Measurements from ENCODE around the gene EML1.

Gene EML1

DNA sequence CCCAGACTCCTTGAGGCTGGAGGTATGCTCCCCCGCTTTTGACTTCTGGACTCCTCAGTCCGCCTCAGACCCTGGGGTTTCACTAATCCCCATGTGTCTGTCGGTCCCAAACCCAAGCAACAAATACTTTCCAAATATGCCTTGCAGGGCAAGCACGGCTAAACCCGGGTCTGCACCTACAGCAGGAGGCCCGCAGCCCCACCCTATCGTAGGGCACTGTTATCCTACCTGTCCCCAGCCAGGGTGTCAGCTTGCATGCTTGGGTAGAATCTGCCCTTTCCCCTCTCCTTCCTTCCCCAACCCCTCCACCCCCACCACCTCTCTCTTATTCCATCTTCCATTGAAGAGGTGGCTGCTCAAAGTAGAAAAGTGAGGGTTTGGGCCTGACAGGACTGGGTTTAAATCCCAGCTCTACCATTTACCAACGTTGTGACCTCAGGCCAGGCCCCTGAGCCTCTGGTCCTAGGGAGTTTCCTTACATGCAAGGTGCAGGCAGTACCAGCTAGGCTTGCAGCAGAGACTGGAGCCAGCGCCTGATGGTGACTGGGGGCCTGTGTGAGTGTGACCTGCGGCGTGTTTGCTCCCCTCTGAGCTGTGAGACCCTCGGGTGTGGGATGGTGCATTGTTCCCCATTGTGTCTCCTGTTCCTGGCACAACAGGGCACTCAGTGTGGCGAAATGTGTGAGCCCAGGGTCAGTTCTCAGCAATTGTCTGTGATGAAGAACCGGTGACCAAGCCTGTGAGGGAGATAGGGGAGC, 11.2 kb upstream of the EML1 start:
- DNase-seq: no peak

- DNase-seq: no peak
Measured at GRCh38 chr14:99784508-99784907, 8.7 kb upstream of the EML1 start.

DNA sequence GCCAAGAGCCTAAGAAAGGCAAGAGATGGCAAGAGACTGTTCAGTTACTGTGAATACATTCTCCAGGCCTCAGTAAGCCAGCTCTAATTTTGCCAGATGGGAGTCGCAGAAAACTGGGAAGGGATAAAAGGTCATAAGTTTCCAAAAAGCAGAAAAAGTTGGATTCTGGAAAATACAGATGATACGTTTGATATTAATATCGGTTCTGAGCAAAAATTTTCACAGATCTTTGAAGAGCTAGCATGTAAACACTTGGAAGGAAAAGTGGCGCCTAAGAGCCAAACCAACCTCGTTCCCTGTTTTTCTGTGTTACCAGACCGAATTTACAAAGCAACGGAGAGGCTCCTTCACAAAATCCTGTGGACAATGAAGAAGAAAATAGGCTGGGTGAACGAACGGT, 7.8 kb upstream of the EML1 start:
- DNase-seq: no peak

DNA sequence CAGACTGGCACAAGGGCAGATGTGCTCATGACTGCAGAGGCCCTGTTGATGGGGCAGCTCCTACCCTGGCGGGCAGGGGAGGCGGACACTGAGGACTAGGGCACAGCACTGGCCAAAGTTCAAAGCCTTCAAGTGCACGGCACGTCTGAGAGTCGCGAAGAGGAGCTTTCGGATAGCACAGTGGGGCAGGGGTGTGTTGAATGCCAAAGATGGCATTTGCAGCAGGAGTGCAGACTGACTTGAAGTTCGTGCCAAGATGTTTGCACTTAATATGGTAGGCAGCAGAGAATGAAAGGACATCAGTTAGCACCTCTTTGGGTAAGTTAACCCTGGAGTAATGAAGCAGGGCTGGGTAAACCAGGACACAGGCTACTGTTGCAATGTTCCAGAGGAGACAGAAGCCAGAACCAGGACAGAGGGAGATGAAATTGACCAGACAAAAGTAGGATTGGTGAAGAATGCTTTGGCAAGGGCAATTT, 6.7 kb upstream of the EML1 start:
- DNase-seq: no peak

GRCh38 chr14:99788713-99789112, 4.5 kb upstream of the EML1 start:
- DNase-seq: no peak

GRCh38 chr14:99789581-99789980, 3.6 kb upstream of the EML1 start:
- DNase-seq: no peak

DNA sequence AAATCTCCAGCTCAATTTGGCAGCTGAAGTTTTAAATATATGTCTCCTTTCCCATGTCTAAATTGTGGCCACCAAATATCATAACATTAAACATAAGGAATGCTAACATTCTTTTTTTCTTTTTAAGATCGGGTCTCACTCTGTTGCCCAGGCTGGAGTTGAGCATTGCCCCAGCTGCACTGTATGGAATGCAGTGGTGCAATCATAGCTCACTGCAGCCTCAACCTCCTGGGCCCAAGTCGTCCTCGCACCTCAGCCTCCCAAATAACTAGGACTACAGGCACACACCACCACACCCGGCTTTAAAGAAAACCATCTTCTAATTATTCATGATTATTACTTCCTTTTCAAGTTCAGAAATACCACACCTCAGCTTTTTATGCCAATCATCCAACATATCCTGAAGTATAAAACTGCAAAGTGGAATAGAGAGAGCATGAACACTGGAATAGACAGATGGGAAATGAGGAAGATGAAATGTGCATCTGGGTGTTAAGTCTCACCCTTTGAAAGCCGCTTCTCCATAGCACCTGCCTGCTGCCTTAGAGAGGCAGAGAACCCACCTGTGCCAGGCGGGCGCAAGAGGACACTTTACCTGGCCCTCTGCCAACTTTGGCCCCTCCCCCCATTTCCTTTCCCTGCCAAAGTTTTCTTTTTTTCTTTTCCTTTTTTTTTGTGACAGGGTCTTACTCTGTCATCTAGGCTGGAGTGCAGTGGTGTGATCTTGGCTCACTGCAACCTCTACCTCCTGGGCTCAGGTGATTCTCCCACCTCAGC, 2.8 kb upstream of the EML1 start:
- DNase-seq: no peak

DNA sequence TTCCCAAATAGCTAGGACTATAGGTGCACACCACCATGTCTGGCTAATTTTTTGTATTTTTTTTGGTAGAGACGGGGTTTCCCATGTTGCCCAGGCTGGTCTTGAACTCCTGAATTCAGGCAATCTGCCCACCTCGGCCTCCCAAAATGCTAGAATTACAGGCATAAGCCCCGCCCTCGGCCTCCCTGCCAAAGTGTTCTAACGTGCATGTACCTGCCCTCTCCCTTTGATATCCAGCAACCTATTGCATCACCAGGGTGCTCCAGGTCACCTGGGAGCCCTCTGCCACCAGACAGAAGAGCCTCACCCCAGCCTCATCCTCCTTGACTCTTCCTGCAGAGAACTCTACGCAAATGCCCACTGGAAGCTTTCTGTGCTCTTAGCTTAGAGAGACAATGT, 2.2 kb upstream of the EML1 start:
- no peak for DNase-seq

DNA sequence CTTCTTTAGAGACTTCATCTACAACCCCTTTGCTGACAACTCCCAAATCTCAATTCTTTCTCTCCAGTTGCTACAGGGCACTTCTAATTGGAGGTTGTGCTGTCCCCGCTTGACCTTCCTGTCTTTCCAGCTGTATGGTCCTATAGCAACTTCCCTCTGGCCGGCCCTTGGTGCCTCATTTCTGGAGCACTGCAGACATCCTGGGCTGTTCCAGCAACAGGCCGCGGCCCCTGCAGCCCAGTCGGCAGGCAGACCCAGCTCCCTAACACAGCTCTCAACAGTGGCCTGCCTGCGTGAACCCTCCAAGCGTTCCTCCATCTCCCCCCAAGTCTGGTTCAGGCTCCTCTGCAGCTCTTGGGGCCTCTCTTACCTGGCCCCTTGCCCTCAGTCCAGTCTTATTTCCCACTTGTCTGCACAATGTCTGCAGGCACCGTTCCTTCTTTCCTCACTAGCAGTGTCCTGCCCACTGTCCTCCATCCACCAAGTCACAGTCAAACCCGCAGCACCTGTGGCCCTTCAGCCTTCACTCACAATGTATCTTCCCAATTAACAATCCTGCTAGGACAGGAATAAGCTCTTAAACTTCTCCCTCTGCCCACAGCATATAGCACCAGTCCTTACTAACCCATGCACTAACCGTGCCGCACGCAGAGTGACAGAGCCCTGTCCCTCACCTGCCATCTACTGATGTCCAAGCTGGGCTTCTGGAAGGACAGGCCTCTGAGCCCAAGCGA, 1.6 kb upstream of the EML1 start:
- no peak for DNase-seq

DNA sequence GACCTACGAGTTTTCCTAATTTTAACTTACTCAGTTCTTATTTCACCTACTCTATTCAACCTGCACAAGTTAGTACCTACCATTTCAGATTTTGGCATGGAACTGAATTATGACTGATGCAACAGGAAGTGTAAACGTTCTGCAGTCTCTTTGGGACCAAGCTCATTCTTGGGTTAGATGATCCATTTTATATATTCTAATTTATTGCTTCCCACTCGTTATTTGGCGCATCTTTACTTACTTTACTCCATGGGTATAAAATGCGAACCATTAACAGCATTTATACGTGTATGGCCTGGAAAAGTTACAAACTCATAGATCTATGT, 1.0 kb upstream of the EML1 start:
- DNase-seq: no peak

DNA sequence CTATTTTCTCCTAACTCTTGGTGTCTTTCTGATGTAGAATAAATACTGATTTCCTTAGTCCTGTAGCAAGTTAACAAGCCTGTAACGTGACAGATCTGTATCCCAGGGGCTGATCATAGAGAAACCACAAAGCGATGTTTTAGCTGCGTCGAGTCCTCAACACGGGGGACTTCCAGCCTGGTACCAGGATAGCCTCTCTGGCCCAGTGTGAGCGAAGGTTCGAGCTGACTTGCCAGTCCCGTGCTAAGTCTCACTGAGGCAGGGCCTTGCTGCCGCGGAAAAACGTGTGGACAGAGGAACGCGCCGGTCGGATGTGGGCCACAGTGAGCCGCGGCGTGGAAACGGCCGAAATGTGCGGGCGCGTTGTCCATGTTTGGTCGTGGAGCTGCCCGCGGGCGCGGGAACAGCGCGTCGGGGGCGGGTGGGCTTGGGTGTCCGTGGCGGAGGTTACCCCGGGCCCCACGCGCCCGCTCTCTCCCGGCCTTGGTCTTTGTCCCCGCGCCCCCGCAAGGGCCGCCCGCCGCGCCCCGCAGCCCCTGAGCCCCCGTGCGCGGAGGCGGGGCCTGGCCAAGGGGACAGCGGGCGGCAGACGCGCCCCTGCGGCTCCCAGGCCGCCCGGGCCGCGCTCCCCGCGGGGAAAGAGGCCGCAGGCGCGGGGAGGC, 531 bp upstream of the EML1 start:
- DNase-seq: no peak

- DNase-seq: no peak
Measured at GRCh38 chr14:99794151-99794780, 1.1 kb downstream of the EML1 start.

GRCh38 chr14:99795046-99795445, 1.8 kb downstream of the EML1 start:
- no peak for DNase-seq

- no peak for DNase-seq
Measured at GRCh38 chr14:99797231-99797630, 4.0 kb downstream of the EML1 start.

DNA sequence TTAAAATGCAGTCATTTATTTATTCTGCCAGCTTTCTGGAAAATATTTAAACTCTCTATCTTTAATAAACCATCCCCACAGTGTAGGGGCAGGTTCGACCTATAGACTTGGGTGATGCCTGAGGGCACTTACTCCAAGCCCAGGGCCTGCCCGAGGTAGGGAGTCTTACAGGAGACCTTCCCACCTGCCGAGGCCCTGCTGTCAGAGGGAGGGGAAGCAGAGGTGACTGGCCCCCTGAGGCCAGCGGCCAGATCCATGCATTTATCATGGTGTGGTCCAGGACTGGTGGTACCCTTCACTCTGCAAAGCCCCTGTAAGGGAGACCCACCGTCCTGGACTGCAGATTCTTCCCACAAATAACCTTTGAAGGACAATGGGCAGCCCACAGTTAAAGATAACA, 7.6 kb downstream of the EML1 start:
- DNase-seq: no peak

- no peak for DNase-seq
Measured at GRCh38 chr14:99802301-99803105, 9.3 kb downstream of the EML1 start.

DNA sequence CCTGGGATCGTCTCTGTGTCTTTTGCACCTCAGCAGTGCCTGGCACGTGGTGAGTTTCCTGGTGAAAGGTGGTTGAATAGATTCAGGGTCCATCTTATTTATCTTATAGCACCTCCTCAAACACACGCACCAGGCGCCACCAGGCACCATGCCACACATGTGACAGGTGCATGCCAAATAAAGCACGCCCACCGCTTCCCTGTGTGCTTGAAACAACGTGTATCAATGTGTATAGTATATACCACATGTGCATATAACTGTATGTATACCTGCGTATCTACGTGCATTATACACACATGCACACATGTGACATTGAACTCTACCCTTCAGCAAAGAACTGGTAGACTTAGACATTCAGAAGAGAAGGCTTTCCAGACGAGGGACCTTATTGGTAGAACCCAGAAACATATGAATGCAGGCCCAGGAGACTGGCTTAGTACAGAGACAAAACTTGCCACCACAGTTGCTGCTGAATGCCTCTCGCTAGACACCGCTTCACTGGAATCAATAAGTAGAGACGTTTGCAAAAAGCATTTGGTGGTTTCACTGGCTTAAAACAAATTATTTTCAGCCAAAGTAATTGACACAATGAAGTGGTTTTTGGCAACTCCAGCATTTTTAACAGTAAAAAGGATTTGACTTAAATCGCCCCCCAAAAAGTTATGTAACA, 10.0 kb downstream of the EML1 start:
- no peak for DNase-seq

- no peak for DNase-seq
Measured at GRCh38 chr14:99803803-99804202, 10.6 kb downstream of the EML1 start.

- no peak for DNase-seq
Measured at GRCh38 chr14:99805757-99806439, 12.7 kb downstream of the EML1 start.

DNA sequence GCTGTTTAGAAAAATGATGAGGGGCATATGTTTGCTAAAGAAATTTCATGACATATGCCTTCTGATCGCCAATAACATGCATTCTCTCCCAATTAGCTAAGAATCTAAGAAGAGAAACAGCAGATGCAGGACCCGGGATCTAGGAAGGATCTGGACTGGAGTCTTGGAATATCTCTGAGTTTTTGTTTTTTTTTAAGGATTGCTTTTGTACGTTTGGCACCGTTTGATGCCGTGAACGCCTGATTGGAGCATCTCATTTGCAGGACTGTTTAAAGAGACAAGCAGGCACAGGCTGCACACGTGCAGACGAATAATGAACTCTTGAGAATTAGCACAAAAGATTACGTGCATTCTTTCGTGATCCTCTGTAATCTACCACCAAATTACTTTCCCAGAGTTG, 13.6 kb downstream of the EML1 start:
- DNase-seq: no peak
